GM12873 (cell line): ENCODE data around the gene LCLAT1.

ENCODE experiments used
- CTCF ChIP-seq: IDR thresholded peaks from 2 replicates; pipeline ENCODE4 v1.5.1; 2012; ENCODE audit warnings: low read depth, mild to moderate bottlenecking, moderate library complexity, low read length, control low read depth; ENCODE audit not compliant: insufficient read depth; ENCODE audit errors: missing control alignments

Gene LCLAT1

GRCh38 chr2:30424231-30424630 lies 22.8 kb upstream of the LCLAT1 start:
- no peak for TF ChIP-seq CTCF

DNA sequence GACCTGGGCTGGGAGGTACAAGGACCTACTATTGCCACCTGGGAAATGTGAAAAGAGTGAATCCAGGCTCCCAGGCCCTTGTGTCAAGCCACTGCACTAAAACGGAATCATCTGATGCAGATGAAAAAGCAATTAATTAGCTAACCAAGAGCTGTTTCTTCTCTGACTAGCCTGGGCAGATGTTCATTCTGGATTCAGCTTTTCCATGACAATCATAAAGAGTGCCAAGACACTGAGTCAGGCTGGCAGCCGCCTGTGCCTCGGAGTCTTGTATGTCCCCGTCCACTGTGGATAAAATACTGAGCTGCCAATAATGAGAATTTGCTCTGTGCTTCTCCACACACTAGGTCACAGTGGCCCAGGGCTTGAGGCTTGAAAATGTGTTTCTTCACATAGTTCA lies 21.7 kb upstream of the LCLAT1 start:
- no peak for TF ChIP-seq CTCF

DNA sequence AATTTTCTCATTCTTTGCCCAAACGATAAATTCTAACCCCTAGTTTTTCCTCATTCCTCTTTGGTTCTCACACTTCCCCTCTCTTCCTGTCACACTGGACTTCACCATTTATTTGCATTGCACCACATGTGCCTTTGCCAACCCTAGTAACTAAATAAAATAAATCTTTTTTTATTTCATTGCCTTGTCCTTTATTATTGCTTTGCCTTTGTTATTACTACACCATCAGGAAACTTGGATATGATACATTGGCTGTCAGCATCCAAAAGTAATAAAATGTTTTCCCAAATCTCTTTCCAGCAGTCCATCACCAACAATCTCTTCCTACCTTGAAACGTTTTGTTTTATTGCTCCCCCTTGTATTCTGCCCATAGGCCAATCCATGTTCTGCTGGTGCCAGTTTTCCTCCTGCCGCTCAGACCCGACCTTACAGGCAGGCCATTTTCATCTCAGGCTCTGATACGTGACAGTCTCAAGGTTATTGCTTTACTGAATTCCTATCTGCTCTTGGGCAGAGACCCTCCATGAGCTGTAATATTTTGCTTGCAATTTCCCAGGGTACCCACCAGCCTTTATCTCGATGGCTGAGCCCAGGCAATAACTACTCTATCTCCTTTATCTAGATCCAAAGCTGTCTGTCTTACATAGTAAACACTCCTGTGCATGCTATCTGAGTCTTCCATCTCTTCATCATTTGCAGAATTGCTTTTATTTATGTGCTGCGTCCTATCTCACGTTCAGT lies 19.3 kb upstream of the LCLAT1 start:
- no peak for TF ChIP-seq CTCF

DNA sequence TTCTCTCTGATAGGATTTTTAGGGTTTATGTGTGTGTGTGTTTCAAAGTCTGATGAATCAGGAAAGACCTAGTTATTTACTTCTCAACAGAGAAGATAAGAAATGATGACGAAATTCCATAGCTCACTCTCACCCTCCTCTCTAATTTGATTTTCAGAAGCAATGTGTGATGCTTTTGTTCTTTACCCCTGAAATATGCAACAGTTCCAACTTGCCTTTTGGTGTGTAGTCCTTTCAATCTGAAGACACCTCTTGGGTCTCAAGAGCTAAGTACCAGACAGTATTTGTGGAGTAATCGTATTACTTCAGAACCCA lies 18.7 kb upstream of the LCLAT1 start:
- no peak for TF ChIP-seq CTCF

- TF ChIP-seq CTCF = no peak
Measured at GRCh38 chr2:30428827-30429461, 18.1 kb upstream of the LCLAT1 start.

- TF ChIP-seq CTCF = no peak
Measured at GRCh38 chr2:30433541-30434299, 13.3 kb upstream of the LCLAT1 start.

DNA sequence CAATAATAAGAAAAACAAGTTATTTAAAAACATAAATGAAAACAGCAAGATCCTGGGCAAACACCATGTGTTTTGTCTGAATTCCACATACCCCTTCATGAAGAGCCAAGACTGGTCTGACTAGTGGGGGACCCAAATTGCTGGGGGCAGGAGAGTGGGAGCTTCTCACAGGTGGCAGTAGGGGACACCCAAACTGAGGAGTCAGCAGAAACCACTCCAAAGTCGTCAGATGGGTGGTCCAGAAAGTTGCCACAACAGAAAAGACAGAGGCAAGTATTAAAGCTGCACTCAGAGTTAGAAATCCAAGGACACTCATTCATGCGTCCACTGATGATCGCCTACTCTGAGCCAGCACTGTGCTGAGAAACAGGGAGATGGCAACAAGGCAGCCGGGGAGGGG lies 12.3 kb upstream of the LCLAT1 start:
- no peak for TF ChIP-seq CTCF
